ENCODE results near the gene SLC35F3. TPM values are rescaled to one million over a fixed set of nuclear protein-coding genes. Genes with fewer than 3 reads are reported as not detected.

The SLC35F3 gene
- total and polyA plus RNA-seq, 9 of the 15 experiments (the other 6 are each of a cell fraction or from before 2014, with no cell fraction given): 0.04 to 0.07 (median 0.04) TPM; not detected in 6

DNA sequence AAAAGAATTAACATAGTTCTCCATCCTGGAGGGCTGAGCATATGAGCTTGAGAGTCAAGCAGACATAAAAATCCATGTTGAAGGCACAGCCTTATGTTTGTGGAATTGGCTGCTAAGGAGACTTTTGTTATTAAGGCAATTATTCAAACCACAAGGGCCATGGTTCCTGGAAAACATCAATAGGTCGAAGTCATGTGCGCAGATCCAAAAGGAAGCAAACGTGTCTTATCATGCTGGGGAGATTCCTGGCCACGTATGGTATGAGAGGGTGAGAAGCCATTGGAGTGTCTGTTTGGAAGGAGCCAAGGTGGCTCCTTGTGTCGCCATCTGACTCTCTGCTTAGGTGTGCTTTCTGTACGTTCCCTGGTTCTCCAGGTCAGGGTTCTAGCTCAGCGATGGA lies 406.9 kb downstream of the SLC35F3 start:
- DNase-seq (ENCODE audit: extremely low read depth in 1 of 4, low spot score in 3 of 4): no peak
- H3K4me1 ChIP-seq (replicated peaks in 1 of 2; ENCODE audit: control insufficient read depth in 2 of 2, insufficient read depth in 2 of 2, low read length in 2 of 2): peaks cover 2 to 3% of the 10 kb centered on the region in 2 experiments; a peak in 2 of 5 replicates

More for the DNA sequence above, 406.9 kb downstream of the SLC35F3 start:
- Histone ChIP-seq H2AFZ (ENCODE audit: low read depth, low read length) (no peak overlapping the region), H3K9me3 (replicated peaks; ENCODE audit: control insufficient read depth, insufficient read depth, low read depth, low read length) (no peaks in the 10 kb centered on the region), H3K9me1 (ENCODE audit: control insufficient read depth, insufficient read depth, low read length) (no peaks in the 10 kb centered on the region), H3K36me3 (ENCODE audit: control insufficient read depth, insufficient read depth, low read length) (no peaks in the 10 kb centered on the region), H3K27me3 (ENCODE audit: control insufficient read depth in 2 of 2, insufficient read depth in 2 of 2, low read length in 2 of 2) (peaks cover 44 to 60% of the 10 kb centered on the region in 2 experiments), H3K4me3 (no peak overlapping the region), H4K20me1 (replicated peaks; ENCODE audit: control insufficient read depth, insufficient read depth, low read length) (peaks cover 3% of the 10 kb centered on the region; the same call in 1 of the 2 replicates), H3K4me2 (ENCODE audit: insufficient read depth, low read length) (no peak overlapping the region), H3K9ac (ENCODE audit: insufficient read depth in 1 of 2, low read depth in 2 of 2, low read length in 2 of 2) (no peak overlapping the region), H3K27ac (ENCODE audit: extremely low read depth, low read depth, low read length) (no peak overlapping the region), H3K79me2 (ENCODE audit: control insufficient read depth, insufficient read depth, low read length) (no peaks in the 10 kb centered on the region)
- FAIRE-seq: no peak
- no peak for ATAC-seq
- intact Hi-C loops (cut with micrococcal nuclease): loop anchor here (10.0 kb wide), 2 partner anchors 97 to 917 kb away; no protein-coding TSS in a partner anchor
- no TSS peak for BruUV-seq (replicated peaks)
- WGBS (ENCODE audit: insufficient coverage, low coverage, missing lambda C conversion rate): 0% methylated on average over 7 of the region's 7 CpGs
- ChIA-PET POLR2A (interaction anchor here (0.6 to 0.7 kb wide), 2 partner anchors 32 to 62 kb away, joined by 3 read pairs; partner anchors contain the start of gene COA6), CTCF (ENCODE audit: low intra/inter-chr PET ratio) (interaction anchor here (0.6 to 2.2 kb wide), 2 partner anchors 157 to 383 kb away, joined by 3 to 12 read pairs; no protein-coding TSS in a partner anchor)
- in situ Hi-C loops (cut with MboI): no loop called here
- no peak for TF ChIP-seq ZNF717 (CRISPR knock-in tag; IDR thresholded peaks at IDR 0.05)
- TF ChIP-seq ZNF408 (CRISPR knock-in tag; IDR thresholded peaks at IDR 0.05; ENCODE audit: low read depth): no peak
- no peak for TF ChIP-seq HOXB6 (CRISPR knock-in tag; IDR thresholded peaks at IDR 0.05; ENCODE audit: borderline replicate concordance)
- TF ChIP-seq, protein P1, sequence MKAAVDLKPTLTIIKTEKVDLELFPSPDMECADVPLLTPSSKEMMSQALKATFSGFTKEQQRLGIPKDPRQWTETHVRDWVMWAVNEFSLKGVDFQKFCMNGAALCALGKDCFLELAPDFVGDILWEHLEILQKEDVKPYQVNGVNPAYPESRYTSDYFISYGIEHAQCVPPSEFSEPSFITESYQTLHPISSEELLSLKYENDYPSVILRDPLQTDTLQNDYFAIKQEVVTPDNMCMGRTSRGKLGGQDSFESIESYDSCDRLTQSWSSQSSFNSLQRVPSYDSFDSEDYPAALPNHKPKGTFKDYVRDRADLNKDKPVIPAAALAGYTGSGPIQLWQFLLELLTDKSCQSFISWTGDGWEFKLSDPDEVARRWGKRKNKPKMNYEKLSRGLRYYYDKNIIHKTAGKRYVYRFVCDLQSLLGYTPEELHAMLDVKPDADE (conservative IDR thresholded peaks at IDR 0.05; ENCODE audit: control insufficient read depth, low read depth, low read length): no peak
- TF ChIP-seq MYC (IDR thresholded peaks at IDR 0.05; ENCODE audit: low read depth, low read length): no peak
- TF ChIP-seq MYC (CRISPR knock-in tag; IDR thresholded peaks at IDR 0.05; ENCODE audit: borderline replicate concordance, low read depth): no peak
- TF ChIP-seq PML (IDR thresholded peaks at IDR 0.05; ENCODE audit: low read length): no peak
- no peak for TF ChIP-seq SNIP1 (IDR thresholded peaks at IDR 0.05; ENCODE audit: low read depth)
- TF ChIP-seq HDAC2 (IDR thresholded peaks at IDR 0.05): no peak
- no peak for TF ChIP-seq NCOA4 (IDR thresholded peaks at IDR 0.05; ENCODE audit: partially characterized antibody)

Data from K562 (cell line).